ENCODE measurements around the gene JOSD2.

JOSD2 gene

GRCh38 chr19:50511069-50511822 lies at the start of gene JOSD2:
Gene JOSD2, minus strand, starts transcription at chr19:50511191. Its CDS starts 760 bp downstream, at chr19:50510431.
- H3K9ac ChIP-seq (ENCODE audit: low read length) = peak within 1 kb of the TSS; percentile 63
- H3F3A ChIP-seq (ENCODE audit: insufficient read depth, low read length) = no peaks in the 10 kb centered on the region
- peak within 1 kb of the TSS; percentile 87 for H3K4me2 ChIP-seq (ENCODE audit: low read depth, low read length)
- no peaks in the 10 kb centered on the region for H3K27me3 ChIP-seq (replicated peaks; ENCODE audit: insufficient read depth, low read length)
- H2AFZ ChIP-seq (ENCODE audit: low read length) = peak within 1 kb of the TSS; percentile 88
- H4K20me1 ChIP-seq (ENCODE audit: insufficient read depth, low read length) = no peaks in the 10 kb centered on the region
- no peaks in the 10 kb centered on the region for H3K9me3 ChIP-seq (replicated peaks; ENCODE audit: insufficient read depth, low read length)
- H3K79me2 ChIP-seq (ENCODE audit: low read length) = no peaks in the 10 kb centered on the region
- TF ChIP-seq CTCF (IDR thresholded peaks at IDR 0.05; ENCODE audit: low read length) = no peak
- H3K4me3 ChIP-seq (ENCODE audit: low read length) = peak within 1 kb of the TSS; percentile 84
- 0 out of 2 replicates have a peak, but pooled peaks cover 4% of the 10 kb centered on the region for H3K4me1 ChIP-seq (ENCODE audit: low read length)
- no peaks in the 10 kb centered on the region for H3K9me2 ChIP-seq (replicated peaks; ENCODE audit: insufficient read depth, low read length)
- no peaks in the 10 kb centered on the region for H3K36me3 ChIP-seq (replicated peaks; ENCODE audit: insufficient read depth, low read length)
- H3K27ac ChIP-seq (ENCODE audit: low read length) = peak within 1 kb of the TSS; percentile 15; the same call in 1 of the 2 replicates
- peak; percentile 99 for DNase-seq

- Histone ChIP-seq H3K27ac (ENCODE audit: low read length) (no peak overlapping the region), H3K9me2 (replicated peaks; ENCODE audit: insufficient read depth, low read length) (no peaks in the 10 kb centered on the region), H3K9ac (ENCODE audit: low read length) (no peak overlapping the region), H3F3A (ENCODE audit: insufficient read depth, low read length) (no peaks in the 10 kb centered on the region), H3K9me3 (replicated peaks; ENCODE audit: insufficient read depth, low read length) (no peaks in the 10 kb centered on the region), H4K20me1 (ENCODE audit: insufficient read depth, low read length) (no peaks in the 10 kb centered on the region), H3K4me1 (ENCODE audit: low read length) (no peaks in the 10 kb centered on the region), H3K27me3 (replicated peaks; ENCODE audit: insufficient read depth, low read length) (peaks cover 89% of the 10 kb centered on the region), H3K79me2 (ENCODE audit: low read length) (no peaks in the 10 kb centered on the region), H3K4me3 (ENCODE audit: low read length) (no peak overlapping the region), H2AFZ (ENCODE audit: low read length) (no peak overlapping the region), H3K4me2 (ENCODE audit: low read depth, low read length) (no peak overlapping the region), H3K36me3 (replicated peaks; ENCODE audit: insufficient read depth, low read length) (no peaks in the 10 kb centered on the region)
- TF ChIP-seq CTCF (IDR thresholded peaks at IDR 0.05; ENCODE audit: low read length) (no peak), EZH2phosphoT487 (IDR thresholded peaks at IDR 0.05; ENCODE audit: low read length) (no peak), EZH2 (optimal IDR thresholded peaks at IDR 0.05; ENCODE audit: low read depth, low read length) (no peak)
- DNase-seq = no peak
Measured at GRCh38 chr19:50559636-50560035, 48.6 kb upstream of the JOSD2 start.

GRCh38 chr19:50558449-50558848 lies 47.5 kb upstream of the JOSD2 start:
- H3K79me2 ChIP-seq (ENCODE audit: low read length) = no peaks in the 10 kb centered on the region
- peaks cover 86% of the 10 kb centered on the region for H3K27me3 ChIP-seq (replicated peaks; ENCODE audit: insufficient read depth, low read length)
- TF ChIP-seq CTCF (IDR thresholded peaks at IDR 0.05; ENCODE audit: low read length) (no peak), EZH2phosphoT487 (IDR thresholded peaks at IDR 0.05; ENCODE audit: low read length) (no peak), EZH2 (optimal IDR thresholded peaks at IDR 0.05; ENCODE audit: low read depth, low read length) (no peak)
- H2AFZ ChIP-seq (ENCODE audit: low read length) = no peak overlapping the region
- no peaks in the 10 kb centered on the region for H3K36me3 ChIP-seq (replicated peaks; ENCODE audit: insufficient read depth, low read length)
- no peak overlapping the region for H3K4me3 ChIP-seq (ENCODE audit: low read length)
- H3K9ac ChIP-seq (ENCODE audit: low read length) = no peak overlapping the region
- no peak overlapping the region for H3K4me2 ChIP-seq (ENCODE audit: low read depth, low read length)
- no peaks in the 10 kb centered on the region for H3K9me3 ChIP-seq (replicated peaks; ENCODE audit: insufficient read depth, low read length)
- no peak overlapping the region for H3K27ac ChIP-seq (ENCODE audit: low read length)
- H4K20me1 ChIP-seq (ENCODE audit: insufficient read depth, low read length) = no peaks in the 10 kb centered on the region
- H3K9me2 ChIP-seq (replicated peaks; ENCODE audit: insufficient read depth, low read length) = no peaks in the 10 kb centered on the region
- H3K4me1 ChIP-seq (ENCODE audit: low read length) = no peaks in the 10 kb centered on the region
- H3F3A ChIP-seq (ENCODE audit: insufficient read depth, low read length) = no peaks in the 10 kb centered on the region
- no peak for DNase-seq
